Testis (tissue), 2 donors: Measurements from ENCODE around the gene CCSAP.

Experiments
- CTCF ChIP-seq, 3 experiments: fragments of 450-650 bp in 2 of 3; fragments of 200-600 bp in 1 of 3; sonication (generic) in 1 of 3; IDR thresholded peaks; one replicate each; pipeline ENCODE4 v1.5.1; 2016 to 2019; ENCODE audit warnings: antibody characterized with exemption in 3 of 3, mild to moderate bottlenecking in 2 of 3, moderate library complexity in 1 of 3
- POLR2A ChIP-seq: fragments of 450-650 bp; IDR thresholded peaks from one replicate; pipeline ENCODE4 v1.6.1; 2017; ENCODE audit warnings: antibody characterized with exemption, mild to moderate bottlenecking, moderate library complexity

GRCh38 chr1:229380536-229381160, 37.8 kb upstream of the CCSAP start:
- TF ChIP-seq CTCF (IDR thresholded peaks at IDR 0.05), result no peak
- no peak for TF ChIP-seq POLR2A
